Left ventricle myocardium inferior (tissue), 1 donor: ENCODE measurements around the gene CCDC85A. TPM values are rescaled to one million over a fixed set of nuclear protein-coding genes. Genes with fewer than 3 reads are reported as not detected.

Experiments
- DNase-seq: peaks from one replicate; pipeline ENCODE4 v3.0.0-alpha.2; 2020
- H3K27ac ChIP-seq: fragments of 200-600 bp; replicated peaks from 2 replicates; pipeline ENCODE4 v1.8.0; 2021
- H3K27me3 ChIP-seq: fragments of 200-600 bp; 2 replicates; pipeline ENCODE4 v1.8.0; 2021; ENCODE audit warnings: low read depth
- H3K36me3 ChIP-seq: fragments of 200-600 bp; 2 replicates; pipeline ENCODE4 v1.8.0; 2021
- H3K4me1 ChIP-seq: fragments of 200-600 bp; 2 replicates; pipeline ENCODE4 v1.8.0; 2021
- H3K4me3 ChIP-seq: fragments of 200-600 bp; 2 replicates; pipeline ENCODE4 v1.8.0; 2021; ENCODE audit warnings: mild to moderate bottlenecking, moderate library complexity
- H3K9me3 ChIP-seq: fragments of 200-600 bp; replicated peaks from 2 replicates; pipeline ENCODE4 v1.8.0; 2021
- CTCF ChIP-seq: fragments of 200-600 bp; IDR thresholded peaks from 2 replicates; pipeline ENCODE4 v1.8.0; 2021; ENCODE audit warnings: antibody characterized with exemption, mild to moderate bottlenecking, borderline replicate concordance
- intact Hi-C: fragments of 100-400 bp; cut with micrococcal nuclease; formaldehyde crosslinking; loops from one replicate; pipeline ENCODE4 v1.11.0; 2022
- total RNA-seq: library from RNA; stranded (reverse); fragmentation: NEBNext Ultra II Directional; extraction: Animal tissue kit (Norgen Biotek cat#: 25700); gene quantifications from one replicate; pipeline ENCODE4 v1.2.1, GENCODE V29; 2021
- donor health status: DM: no; HTN: yes; CAD: no; lungs with severe emphysema.

The CCDC85A gene
- total RNA-seq, 1 donor from 2014 or later: 4.4 TPM

- Histone ChIP-seq H3K9me3 (no peaks in the 10 kb centered on the region), H3K4me3 (no peak overlapping the region), H3K27me3 (no peaks in the 10 kb centered on the region), H3K27ac (no peak overlapping the region), H3K36me3 (no peaks in the 10 kb centered on the region), H3K4me1 (peaks cover 3% of the 10 kb centered on the region)
- intact Hi-C loops: no loop called here
- no peak for DNase-seq
- TF ChIP-seq CTCF: no peak
Observed at GRCh38 chr2:56229397-56230060, 45.7 kb downstream of the CCDC85A start.

- H3K4me1 ChIP-seq: peaks cover 3% of the 10 kb centered on the region
- no peaks in the 10 kb centered on the region for H3K9me3 ChIP-seq
- no peaks in the 10 kb centered on the region for H3K27me3 ChIP-seq
- intact Hi-C loops: no loop called here
- H3K36me3 ChIP-seq: no peaks in the 10 kb centered on the region
- no peak for TF ChIP-seq CTCF
- no peak overlapping the region for H3K4me3 ChIP-seq
- no peak for DNase-seq
- H3K27ac ChIP-seq: no peak overlapping the region
Observed at GRCh38 chr2:56230156-56230555, 46.4 kb downstream of the CCDC85A start.

GRCh38 chr2:56231361-56231760 is 47.6 kb downstream of the CCDC85A start:
- Histone ChIP-seq H3K27ac (no peak overlapping the region), H3K4me1 (peaks cover 3% of the 10 kb centered on the region), H3K27me3 (no peaks in the 10 kb centered on the region), H3K4me3 (no peak overlapping the region), H3K9me3 (no peaks in the 10 kb centered on the region), H3K36me3 (no peaks in the 10 kb centered on the region)
- no peak for DNase-seq
- TF ChIP-seq CTCF: no peak
- intact Hi-C loops: no loop called here

- no peak overlapping the region for H3K4me3 ChIP-seq
- intact Hi-C loops: no loop called here
- H3K9me3 ChIP-seq: no peaks in the 10 kb centered on the region
- H3K4me1 ChIP-seq: peaks cover 3% of the 10 kb centered on the region
- no peaks in the 10 kb centered on the region for H3K36me3 ChIP-seq
- DNase-seq: no peak
- TF ChIP-seq CTCF: no peak
- no peaks in the 10 kb centered on the region for H3K27me3 ChIP-seq
- no peak overlapping the region for H3K27ac ChIP-seq
Observed at GRCh38 chr2:56232912-56233311, 49.1 kb downstream of the CCDC85A start.

GRCh38 chr2:56234241-56234640 is 50.5 kb downstream of the CCDC85A start:
- intact Hi-C loops: no loop called here

More at GRCh38 chr2:56234241-56234640, 50.5 kb downstream of the CCDC85A start:
- no peak overlapping the region for H3K4me3 ChIP-seq
- no peaks in the 10 kb centered on the region for H3K27me3 ChIP-seq
- DNase-seq: no peak
- no peak overlapping the region for H3K27ac ChIP-seq
- peaks cover 3% of the 10 kb centered on the region for H3K4me1 ChIP-seq
- H3K9me3 ChIP-seq: no peaks in the 10 kb centered on the region
- no peaks in the 10 kb centered on the region for H3K36me3 ChIP-seq
- no peak for TF ChIP-seq CTCF
